C4-2B (cell line): ENCODE data around the gene CTR9.

Source experiments
- CTCF ChIP-seq: fragments of 450-650 bp; conservative IDR thresholded peaks from 2 replicates; pipeline ENCODE4 v1.5.1; 2017; ENCODE audit warnings: mild to moderate bottlenecking
- ZFX ChIP-seq: fragments of 450-650 bp; IDR thresholded peaks from 2 replicates; pipeline ENCODE4 v1.6.1; 2017

GRCh38 chr11:10807493-10808234, 56.6 kb downstream of the CTR9 start:
- TF ChIP-seq CTCF (no peak), ZFX (no peak)
